Activated T-cell treated with anti-CD3 and anti-CD28 coated beads, Interleukin-2, amount 50 U/mL, for 48 hours (primary cell): Measurements from ENCODE around the gene SH3YL1.

Experiments
- DNase-seq, 2 experiments: peaks; one replicate each; pipeline ENCODE4 v3.0.0-alpha.2; 2020

The SH3YL1 gene

GRCh38 chr2:257842-258241 is 6.0 kb downstream of the SH3YL1 start:
- DNase-seq, result no peak

GRCh38 chr2:257429-257828 is 6.4 kb downstream of the SH3YL1 start:
- no peak for DNase-seq

- no peak for DNase-seq
Observed at GRCh38 chr2:256094-256493, 7.7 kb downstream of the SH3YL1 start.

- no peak for DNase-seq
Observed at GRCh38 chr2:255195-255594, 8.6 kb downstream of the SH3YL1 start.

GRCh38 chr2:254241-254640 is 9.6 kb downstream of the SH3YL1 start:
- DNase-seq, result no peak

- DNase-seq, result no peak
Observed at GRCh38 chr2:253202-253638, 10.6 kb downstream of the SH3YL1 start.

- DNase-seq, result no peak
Observed at GRCh38 chr2:252001-252602, 11.7 kb downstream of the SH3YL1 start.

- DNase-seq, result no peak
Observed at GRCh38 chr2:249538-250042, 14.2 kb downstream of the SH3YL1 start.

GRCh38 chr2:248724-249123 is 15.1 kb downstream of the SH3YL1 start:
- no peak for DNase-seq

GRCh38 chr2:246489-247144 is 17.2 kb downstream of the SH3YL1 start:
- no peak for DNase-seq

GRCh38 chr2:244547-244946 is 19.3 kb downstream of the SH3YL1 start:
- DNase-seq, result no peak

GRCh38 chr2:238869-239268 is 25.0 kb downstream of the SH3YL1 start:
- DNase-seq, result no peak

GRCh38 chr2:238431-238830 is 25.4 kb downstream of the SH3YL1 start:
- no peak for DNase-seq

GRCh38 chr2:237878-238277 is 26.0 kb downstream of the SH3YL1 start:
- DNase-seq, result no peak

GRCh38 chr2:236993-237539 is 26.8 kb downstream of the SH3YL1 start:
- no peak for DNase-seq

- no peak for DNase-seq
Observed at GRCh38 chr2:234421-234820, 29.4 kb downstream of the SH3YL1 start.

- no peak for DNase-seq
Observed at GRCh38 chr2:233030-233429, 30.8 kb downstream of the SH3YL1 start.

- no peak for DNase-seq
Observed at GRCh38 chr2:231521-232185, 32.2 kb downstream of the SH3YL1 start.

GRCh38 chr2:228518-229278 is 35.1 kb downstream of the SH3YL1 start:
- DNase-seq, result no peak

GRCh38 chr2:228115-228514 is 35.7 kb downstream of the SH3YL1 start:
- no peak for DNase-seq

- DNase-seq, result no peak
Observed at GRCh38 chr2:223971-224760, 39.7 kb downstream of the SH3YL1 start.

- DNase-seq, result no peak
Observed at GRCh38 chr2:223451-223850, 40.4 kb downstream of the SH3YL1 start.
